ENCODE measurements around the gene PDSS2.

- TF ChIP-seq, protein P1, sequence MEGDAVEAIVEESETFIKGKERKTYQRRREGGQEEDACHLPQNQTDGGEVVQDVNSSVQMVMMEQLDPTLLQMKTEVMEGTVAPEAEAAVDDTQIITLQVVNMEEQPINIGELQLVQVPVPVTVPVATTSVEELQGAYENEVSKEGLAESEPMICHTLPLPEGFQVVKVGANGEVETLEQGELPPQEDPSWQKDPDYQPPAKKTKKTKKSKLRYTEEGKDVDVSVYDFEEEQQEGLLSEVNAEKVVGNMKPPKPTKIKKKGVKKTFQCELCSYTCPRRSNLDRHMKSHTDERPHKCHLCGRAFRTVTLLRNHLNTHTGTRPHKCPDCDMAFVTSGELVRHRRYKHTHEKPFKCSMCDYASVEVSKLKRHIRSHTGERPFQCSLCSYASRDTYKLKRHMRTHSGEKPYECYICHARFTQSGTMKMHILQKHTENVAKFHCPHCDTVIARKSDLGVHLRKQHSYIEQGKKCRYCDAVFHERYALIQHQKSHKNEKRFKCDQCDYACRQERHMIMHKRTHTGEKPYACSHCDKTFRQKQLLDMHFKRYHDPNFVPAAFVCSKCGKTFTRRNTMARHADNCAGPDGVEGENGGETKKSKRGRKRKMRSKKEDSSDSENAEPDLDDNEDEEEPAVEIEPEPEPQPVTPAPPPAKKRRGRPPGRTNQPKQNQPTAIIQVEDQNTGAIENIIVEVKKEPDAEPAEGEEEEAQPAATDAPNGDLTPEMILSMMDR (optimal IDR thresholded peaks at IDR 0.05 in 1 of 3, IDR thresholded peaks at IDR 0.05 in 1 of 3, conservative IDR thresholded peaks at IDR 0.05 in 1 of 3; ENCODE audit: extremely low read depth in 1 of 3, insufficient read depth in 2 of 3, low read length in 3 of 3) = no peak
- TF ChIP-seq EZH2 (IDR thresholded peaks at IDR 0.05; ENCODE audit: low read length) = no peak
These were observed 223.9 kb downstream of the PDSS2 start for GRCh38 chr6:107235511-107235910.

All from keratinocyte (primary cell).